Measurements from ENCODE around the gene TC2N.
"Not testable (repeated sequence)": the region's sequence is repeated elsewhere in the genome, so short reads cannot be mapped to it uniquely, and the experiment has no call there.

The TC2N gene

DNA sequence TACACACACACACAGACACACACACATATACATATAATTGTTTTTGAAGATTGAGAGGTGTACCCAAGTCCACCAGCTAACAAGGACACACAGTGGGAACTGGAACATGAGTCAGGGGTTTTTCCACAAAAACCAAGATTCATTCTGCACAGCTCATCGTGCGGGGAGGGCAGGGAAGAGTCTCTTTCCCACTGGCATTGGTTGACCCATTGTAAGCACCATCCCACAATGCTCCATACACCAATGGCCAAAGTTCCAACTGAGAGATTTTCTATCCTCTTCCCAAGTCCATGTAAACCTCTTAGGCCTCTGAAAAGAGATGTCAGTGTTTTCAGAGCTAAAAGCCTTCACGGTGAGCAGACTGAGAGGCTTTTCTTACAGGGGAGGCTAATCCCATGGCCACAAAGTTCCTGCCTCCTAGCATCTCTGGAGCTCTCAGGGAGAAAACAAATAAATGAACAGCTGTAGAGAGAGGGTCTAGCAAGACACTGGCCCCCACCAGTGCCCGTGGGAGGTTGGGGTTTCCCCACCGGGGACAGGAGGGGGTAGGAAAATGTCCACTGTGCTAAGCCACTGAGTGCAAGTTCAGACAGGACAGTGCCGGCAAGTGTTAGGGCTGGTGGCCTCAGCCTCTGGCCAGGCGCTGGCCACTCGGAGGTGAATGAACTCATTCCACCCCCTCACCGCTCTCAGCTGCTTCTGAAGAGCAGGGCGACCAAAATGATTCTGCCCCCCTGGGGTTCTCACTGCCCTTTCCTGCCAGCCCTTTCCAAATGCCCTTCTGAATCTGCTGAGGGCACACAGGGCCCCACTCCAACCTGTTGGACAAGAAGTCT, 21.5 kb upstream of the TC2N start:
- DNase-seq: no peak

DNA sequence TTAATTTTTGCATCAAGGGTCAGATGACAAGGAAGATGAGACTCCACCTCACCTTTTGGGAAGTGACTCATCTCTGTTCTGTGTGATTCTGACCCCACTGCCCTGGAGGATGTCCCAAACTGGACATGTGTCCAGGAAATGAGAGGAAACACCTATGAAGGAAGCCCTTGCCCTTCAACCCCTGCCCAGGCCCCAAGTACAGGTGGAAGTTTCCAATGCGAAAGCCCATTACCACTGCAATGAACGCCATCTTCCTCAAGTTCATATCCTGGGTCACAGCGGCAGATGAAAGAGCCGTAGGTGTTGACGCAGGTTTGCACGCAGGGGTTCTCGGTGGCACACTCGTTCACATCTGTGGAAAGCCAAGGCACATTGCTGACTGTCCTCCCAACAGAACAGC, 19.6 kb upstream of the TC2N start:
- no peak for DNase-seq

DNA sequence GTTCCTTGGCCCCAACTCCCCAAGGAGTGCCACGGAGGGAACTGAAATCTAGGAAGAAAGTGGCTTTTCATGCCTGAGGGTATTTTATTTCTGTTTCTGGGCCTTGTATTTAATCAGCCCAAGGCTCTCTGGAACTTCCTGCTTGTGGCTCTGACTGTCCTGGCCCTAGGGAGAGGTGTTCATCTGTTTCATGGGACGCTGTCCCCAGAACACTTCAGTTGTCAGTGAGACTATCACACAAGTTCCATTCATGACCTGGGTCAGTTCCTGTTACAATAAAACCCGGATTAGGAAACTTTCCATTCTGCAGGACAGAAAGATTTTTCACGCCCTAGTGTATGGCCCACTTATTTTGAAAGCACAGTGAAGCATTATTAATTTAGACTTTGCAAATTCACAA, 18.5 kb upstream of the TC2N start:
- no peak for DNase-seq

DNA sequence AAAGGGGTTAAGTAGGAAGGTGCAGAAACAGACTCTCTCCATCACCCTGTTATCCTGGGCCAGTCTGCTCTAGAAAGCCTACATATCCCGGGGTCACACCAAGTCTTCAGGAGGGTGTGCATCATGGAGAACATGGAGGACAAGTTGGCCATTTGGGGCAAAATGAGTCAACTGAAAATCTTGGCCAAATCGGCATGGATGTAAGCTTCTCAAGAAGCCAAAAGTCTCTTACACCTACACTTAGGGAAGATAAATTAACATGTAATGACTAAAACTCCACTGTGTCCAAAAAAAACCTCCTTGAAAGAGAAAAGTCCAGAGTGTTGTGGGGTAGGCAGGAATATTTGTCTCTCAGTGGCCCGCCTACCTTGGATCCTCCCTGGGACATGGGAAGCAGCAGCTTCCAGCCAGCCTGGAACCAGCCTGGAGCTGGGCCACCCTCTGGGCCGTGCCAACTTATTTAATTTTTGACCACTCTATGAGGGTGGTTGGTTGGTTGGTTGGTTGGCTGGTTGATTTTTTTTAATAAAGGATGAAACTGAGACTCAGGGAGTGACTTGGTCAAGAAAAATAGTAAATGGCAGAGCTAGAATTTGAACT, 17.9 kb upstream of the TC2N start:
- DNase-seq: no peak

DNA sequence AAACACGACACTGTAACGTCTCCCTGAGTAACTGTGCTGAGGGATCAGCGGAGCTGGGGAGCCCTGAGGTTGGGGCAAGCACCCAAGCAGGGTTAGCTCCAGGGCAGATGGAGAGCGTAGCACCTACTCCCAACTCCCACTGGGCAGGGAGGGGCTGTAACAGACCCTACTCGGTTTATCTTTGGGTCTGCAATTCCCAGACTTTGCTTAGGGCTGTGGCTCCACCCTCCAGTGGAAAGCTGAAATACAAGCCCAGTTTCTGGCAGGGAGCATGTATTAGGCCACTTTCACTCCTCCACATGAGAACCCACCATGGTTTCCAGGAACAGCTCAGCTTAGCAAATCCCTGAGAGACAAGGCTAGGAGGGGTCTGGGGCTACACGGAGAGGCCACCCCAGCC, 17.3 kb upstream of the TC2N start:
- no peak for DNase-seq

DNA sequence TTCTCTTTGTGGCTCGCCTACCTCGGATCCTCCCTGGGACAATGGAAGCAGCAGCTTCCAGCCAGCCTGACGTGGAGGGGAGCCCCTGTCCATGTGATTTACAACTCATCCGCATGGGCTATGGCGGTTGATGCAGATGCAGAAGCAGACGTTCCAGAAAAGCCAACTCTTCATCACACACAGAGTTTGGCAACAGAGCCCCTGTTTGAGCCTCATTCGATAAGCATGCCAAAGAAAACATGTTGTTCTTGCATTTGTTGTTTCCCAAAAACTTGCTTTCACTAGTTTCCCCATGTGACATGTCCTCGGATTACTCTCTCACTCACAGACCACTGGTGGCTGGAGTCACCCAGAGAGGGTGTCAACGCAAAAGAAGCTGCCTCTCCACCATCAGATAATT, 16.4 kb upstream of the TC2N start:
- no peak for DNase-seq

DNA sequence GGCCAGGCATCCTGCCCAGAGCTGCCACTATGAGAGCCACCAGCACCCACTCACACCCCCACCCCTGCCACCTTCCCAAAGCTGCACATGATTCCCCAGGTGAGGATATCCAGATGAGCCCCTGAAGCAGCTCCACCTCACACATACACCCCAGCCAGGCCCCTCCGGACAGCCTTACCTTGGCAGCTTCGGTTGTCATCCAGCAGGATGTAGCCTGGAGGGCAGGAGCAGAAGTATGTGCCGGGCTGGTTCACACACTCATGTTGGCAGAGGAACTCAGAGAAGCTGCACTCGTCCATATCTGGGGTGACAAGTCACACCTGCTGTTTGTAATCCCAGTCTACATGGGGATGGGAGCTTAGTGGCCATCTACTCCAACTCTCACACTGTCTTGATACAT, 15.4 kb upstream of the TC2N start:
- DNase-seq: no peak

DNA sequence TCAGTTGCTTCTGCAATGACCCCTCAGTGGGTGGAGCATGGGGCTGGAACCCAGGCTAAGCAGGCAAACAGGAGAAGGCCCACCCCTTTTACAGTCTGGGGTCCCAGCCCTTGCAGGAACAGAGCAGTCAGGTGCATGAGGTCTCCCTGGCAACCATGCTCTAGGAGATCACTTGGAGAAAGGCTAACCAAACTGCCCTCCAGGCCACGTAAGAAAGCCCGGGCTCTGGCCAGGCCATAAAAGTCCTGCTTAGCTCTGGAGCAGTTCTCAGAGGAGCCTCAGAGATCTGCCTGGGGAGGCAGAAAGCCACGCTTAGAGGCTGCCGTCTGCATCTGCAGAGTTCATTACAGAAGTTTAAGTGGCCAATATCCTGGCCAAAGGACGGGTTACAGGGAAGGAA, 15.0 kb upstream of the TC2N start:
- DNase-seq: no peak

DNA sequence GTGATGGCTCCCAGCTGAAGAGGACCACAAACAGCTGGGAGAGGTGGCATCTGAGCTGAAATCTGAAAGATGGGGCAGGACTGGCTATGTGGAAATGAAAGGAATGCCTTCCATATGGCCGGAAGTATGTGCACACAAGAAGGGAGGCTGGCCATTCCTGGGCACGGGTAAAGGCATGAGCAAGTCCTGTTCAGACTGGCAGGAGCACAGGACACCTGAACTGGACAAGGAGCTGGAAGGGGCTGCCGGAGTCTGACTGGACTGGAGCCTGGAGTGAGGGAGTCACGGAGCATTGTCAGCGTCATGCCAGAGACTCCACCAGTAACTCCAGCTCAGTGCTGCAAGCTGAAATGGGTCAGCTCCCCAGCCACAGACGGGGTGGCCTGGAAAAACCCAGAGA, 11.9 kb upstream of the TC2N start:
- DNase-seq: no peak

DNA sequence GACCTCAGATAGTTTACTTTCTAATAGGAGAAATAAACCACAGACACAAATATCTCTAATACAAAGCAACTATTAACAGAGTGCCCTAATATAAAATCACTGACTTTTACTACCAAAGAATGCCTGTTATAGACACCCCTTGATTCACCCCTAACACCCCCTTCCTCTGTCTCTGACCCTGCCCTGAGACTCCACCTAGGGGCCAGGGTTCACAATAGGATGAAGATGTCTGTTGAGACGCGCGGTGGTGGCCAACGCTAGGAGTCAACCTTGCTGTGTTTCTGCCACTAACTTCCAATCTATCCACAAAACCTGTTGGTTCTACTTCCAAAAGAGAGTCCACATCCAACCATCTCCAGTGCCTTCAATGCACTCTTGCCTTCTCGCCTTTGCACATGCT, 10.9 kb upstream of the TC2N start:
- DNase-seq: no peak

DNA sequence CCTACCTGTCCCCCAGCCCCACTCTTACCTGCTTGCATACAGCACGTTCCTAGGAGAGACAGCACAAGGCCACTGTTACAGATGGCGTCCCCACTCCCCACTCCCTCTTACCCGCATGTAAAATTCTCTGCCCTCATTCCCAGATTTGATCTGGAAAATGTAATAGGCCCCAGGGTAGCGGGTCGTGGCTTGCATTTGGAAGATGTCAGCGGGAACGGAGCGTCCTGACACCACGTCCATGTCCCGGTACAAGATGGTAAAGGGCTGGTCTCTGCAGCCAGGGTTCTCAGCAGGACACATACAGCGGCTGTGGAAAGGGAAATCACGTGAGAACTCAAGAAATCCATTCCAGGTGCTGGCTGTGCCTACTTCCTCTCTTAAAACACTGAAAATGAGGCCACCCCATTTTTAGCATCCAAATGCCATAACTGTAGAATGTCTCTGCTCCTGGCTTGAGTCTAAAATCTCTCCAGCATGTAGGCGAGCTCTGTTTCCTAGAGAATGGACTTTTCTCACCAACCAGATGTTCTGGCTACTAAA, 10.1 kb upstream of the TC2N start:
- no peak for DNase-seq

DNA sequence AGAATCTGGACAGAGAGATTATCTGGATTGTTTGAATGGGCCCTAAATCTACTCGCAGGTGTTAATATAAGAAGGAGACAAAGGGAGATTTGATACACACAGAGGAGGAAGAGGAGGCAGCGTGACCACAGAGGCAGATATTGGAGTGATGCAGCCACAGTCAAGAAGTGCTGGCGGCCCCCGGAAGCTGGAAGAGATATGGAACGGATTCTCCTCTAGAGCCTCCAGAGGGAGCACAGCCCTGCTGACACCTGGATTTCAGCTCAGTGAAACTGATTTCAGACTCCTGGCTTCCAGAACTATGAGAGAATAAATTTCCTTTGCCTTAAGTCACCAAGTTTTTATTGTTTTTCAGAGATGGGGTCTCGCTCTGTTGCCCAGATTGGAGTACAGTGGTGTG, 9.2 kb upstream of the TC2N start:
- DNase-seq: no peak

DNA sequence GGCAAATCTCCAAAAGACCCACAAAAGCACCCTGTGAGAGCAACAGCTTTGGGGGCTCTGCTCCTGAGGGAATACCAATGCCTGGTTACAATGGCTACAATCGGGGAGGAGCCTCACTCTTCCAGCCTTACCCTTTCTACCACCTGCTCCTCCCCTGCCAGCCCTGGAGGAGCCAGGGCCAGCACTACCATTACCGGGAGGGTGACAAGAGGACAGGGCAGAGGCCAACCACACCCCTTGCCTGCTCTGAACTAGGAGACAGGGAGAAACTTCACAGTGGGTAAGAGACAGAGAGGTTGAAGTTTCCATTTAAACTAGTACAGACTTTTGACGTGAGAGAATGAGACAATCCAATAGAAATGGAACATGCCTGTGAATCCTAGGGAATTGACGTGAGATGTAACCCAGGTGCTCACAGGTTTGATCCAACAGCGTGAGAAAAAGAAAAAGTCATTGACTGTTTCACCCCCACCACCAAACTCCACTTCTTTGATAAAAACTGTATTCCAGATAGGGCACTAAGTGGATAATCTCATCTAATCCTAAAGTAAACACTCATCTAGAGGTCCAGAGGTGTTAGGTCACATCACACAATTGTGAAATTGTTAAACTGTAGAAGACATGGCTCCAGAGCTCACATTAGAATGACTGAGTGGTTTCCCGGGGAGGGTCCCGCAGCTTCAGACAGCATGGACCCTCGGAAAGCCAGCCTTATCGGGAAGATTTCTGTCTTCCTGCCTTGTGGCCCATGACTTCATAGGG, 8.4 kb upstream of the TC2N start:
- no peak for DNase-seq

DNA sequence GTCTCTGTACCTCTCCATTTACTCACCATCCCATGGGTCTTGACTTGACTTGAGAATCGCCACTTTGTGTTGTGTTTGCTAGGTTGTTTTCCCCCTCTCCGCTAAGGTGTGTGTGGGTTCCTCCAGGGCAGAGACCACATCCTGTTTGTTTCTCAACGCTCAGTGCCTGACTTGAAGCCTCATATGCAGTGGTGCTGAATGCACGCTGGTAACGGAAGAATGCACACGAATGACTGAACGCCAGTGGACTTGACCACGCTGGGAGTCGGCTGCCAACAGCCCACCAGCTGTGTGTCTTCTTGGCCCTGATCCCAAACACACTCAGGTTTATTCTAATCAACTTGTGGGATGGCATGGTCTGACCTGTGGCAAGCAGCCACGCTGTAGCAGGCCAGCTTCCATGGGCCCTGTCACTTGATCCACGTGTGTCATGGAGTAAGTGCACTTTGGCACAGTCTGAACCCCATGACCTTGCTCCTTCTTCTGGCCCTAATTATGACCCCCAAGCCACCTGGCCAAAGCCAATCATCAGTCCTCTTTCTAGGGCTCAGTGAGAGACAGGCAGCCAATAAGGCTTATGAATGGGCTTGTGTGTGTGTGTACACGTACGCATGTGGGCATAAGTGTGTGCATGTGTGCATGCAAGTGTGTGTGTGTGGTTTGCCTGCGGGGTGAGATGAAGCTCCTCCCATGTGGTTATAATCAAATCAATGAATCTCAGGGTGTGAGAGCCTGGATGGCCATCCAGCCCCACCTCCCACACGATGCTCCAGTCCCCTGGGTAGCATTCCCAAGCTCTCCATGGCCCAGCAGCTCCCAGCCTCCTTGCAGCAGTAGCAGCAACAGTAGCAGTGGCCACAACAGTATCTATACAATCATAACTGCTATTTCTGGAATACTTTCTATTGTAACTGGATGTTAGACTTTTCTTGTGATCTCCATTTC, 6.4 kb upstream of the TC2N start:
- peak in 1 of 3 experiments; percentile 37 for DNase-seq

DNA sequence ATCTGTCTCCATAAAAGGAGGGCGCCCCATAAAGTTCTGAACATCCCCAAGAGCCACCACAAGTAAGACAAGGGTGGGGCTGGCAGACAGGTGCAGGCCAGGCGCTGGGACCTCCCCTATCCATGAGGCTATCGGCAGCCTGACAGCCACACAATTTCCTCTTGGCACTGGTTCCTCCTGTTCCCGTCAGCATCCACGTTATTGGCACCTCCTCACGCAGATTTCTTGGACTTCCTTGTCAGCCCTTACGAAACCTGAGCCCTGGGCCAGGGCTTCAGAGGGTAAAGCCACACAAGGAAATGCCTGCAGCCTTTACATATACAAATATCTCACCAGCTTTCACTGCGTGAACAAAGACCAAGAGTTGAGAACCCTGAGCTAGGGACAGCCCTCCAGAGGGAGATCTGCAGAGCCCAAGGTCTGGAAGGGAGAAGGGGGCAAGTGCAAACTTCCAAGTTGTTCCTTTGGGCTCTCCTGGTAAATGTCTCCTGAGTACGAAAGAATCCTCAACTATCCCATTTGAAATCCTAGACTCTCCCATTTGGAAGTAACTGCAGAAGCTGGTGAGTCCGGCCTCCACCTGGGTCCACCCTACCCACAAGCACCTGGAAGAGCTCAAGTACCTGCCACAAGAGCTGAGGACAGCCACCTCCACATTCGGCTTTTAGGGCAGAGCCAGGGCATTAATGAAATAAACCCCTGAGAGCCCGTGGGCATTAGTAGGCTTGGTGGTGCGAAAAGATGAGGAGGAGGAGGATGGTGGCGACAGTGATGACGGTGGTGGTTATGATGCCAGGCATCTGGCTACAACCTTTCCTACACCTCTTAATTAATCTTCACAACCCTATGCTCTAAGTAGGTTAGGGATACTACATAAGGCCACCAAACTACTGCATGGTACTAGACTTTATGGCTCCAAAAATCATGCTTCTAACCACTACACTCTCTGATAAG, 5.5 kb upstream of the TC2N start:
- DNase-seq: no peak

DNA sequence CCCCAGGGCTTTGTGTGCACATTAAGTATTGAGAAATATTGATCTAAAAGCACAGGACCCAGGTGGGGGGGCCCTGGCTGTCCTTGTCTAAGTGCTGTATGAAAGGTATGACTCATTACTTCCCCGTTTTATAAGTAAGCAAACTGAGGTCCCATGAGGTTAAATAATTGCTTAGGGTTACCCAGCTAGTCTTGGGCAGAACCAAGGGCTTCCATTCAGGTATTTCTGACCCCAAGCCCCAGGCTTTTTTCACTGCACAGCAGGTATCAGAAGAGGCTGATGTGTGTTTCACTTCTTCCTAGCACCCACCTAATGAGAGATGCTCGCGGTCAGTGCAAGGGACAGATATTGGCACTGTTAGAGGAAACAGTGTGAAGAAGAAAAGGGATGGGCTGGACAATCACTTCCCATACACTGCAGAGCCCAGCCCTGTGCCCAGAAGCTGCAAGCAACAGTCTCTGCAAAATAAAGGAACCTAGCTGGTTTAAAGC, 4.7 kb upstream of the TC2N start:
- no peak for DNase-seq

DNA sequence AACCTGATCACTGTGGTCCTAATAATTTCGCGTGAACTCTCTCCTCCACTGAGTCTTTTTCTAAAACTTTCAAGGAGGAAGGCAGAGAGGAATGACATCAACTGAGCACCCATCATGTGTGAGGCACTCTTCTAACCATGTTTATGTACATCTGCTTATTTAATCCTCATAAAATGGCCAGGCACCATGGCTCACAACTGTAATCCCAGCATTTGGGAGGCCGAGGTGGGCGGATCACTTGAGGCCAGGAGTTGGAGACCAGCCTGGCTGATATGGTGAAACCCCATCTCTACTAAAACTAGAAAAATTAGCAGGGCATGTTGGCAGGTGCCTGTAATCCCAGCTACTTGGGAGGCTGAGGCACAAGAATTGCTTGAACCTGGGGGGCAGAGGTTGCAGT, 4.1 kb upstream of the TC2N start:
- not testable (repeated sequence) for DNase-seq

DNA sequence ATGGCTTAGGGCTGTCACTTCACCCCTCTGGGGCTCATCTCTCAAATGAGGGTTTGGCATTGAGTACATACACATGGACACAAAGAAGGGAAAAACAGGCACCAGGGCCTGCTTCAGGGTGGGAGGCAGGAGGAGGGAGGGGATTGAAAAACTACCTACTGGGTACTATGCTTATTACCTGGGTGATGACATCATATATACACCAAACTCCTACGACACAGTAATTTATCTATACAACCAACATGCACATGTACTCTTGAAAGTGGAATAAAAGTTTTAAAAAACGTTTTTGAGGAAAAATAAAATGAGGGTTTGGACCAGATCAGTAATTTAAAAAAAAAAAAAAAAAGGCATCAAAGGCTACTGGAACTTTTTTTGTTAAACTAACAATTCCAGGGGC, 3.6 kb upstream of the TC2N start:
- no peak for DNase-seq

DNA sequence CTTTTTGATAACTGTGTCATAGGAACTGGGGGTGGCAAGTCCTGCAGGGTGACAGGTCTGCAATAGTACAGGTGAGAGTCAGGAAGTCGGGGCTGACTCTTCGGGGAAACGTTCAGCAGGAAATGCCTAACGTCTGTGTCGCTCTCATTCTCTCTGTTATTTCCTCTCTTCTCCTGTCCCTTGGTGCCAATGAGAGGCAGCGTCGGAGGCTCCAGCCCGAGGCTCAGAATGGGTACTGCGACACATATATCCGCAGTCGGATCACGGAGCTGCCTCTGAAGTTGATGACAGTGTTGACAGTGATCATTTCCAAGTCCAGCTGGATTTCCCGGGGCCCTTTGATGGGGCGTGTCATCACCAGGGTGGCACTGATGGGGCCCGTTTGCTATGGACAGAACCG, 2.7 kb upstream of the TC2N start:
- no peak for DNase-seq

DNA sequence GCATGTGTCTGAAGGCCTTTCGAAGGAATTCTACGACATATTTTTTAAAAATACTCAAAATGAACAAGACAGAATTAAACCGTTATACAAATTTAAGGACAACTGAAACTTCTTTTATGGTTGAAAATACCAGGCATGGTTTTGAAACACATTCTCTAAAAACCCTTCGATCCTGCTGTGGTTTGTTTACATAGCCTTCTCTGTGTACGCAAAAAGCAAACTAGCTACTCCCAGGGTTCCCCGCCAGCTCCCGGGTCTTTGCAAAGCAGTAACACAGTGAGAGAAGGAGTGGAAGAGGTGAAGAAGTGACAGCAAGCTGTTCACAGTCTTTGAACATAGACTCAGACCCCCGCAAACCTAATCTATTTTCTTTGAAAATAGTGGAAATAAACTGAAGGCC, 2.2 kb upstream of the TC2N start:
- DNase-seq: peak in 1 of 3 experiments; percentile 21
